Raji (cell line): Measurements from ENCODE around the gene USP7.

Experiments
- POLR2A ChIP-seq: IDR thresholded peaks from 2 replicates; pipeline ENCODE4 v1.6.1; 2011; ENCODE audit warnings: low read depth, low read length, control low read depth; ENCODE audit not compliant: insufficient read depth

The USP7 gene

DNA sequence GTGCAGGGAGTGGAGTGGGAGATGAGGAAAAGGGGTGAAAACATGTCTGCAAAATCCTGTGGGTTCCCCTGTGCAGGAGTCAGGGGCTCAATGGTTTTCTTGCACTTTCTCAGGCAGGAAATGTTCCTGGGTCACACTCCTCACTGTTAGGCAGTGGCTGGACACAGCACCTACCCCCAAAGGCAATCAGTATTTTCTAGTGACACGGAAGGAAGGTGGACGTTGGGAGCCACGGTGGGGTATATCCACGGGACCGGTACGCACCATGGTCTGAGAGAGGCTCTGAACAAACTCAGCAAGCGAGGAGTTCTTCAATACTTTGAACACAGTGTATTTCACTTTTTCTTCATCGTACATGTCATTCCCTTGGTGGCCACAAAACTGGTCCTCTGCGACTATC is 60.7 kb downstream of the USP7 start:
- no peak for TF ChIP-seq POLR2A

DNA sequence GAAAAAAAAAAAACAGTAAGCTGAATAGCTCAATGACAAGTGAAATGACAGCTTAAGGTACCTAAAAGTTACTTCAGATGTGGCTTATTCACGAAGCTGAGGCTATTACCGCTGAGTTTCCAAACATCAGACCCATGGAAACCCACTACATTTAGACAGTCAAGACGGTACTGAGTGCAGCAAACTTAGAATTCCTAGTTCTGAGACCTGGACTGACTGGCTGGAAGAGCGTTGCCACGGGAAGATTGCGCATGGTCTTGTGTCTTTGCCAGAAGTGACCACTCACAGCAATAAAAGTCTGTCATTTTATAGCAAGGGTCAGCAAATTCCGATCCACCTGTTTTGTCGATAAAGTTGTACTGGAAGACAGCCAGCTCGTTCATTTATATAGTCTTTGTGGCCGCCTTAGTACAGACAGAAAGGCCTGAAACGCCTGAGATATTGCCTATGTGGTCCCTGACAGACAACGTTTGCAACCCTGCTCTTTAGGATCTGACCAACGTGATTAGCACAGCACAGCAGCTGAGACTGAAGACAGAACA is 62.3 kb downstream of the USP7 start:
- no peak for TF ChIP-seq POLR2A

DNA sequence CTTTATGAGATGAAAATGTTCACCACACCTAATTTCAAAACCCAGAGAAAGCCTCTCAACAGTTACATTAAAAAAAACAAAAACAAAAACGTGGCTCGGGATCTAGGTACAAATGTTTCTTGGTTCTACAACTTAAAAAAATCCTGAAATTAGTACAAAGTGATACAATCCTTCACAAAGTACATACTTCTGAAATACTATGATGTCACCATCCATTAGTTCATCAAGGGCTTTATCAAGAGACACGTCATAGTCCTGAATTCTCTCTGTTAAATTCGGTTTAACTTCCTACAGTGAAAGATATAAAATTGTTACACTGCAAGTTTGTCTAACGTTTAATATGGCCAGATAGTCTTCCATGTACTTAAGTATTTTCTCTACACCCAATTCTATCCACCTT is 63.4 kb downstream of the USP7 start:
- no peak for TF ChIP-seq POLR2A

DNA sequence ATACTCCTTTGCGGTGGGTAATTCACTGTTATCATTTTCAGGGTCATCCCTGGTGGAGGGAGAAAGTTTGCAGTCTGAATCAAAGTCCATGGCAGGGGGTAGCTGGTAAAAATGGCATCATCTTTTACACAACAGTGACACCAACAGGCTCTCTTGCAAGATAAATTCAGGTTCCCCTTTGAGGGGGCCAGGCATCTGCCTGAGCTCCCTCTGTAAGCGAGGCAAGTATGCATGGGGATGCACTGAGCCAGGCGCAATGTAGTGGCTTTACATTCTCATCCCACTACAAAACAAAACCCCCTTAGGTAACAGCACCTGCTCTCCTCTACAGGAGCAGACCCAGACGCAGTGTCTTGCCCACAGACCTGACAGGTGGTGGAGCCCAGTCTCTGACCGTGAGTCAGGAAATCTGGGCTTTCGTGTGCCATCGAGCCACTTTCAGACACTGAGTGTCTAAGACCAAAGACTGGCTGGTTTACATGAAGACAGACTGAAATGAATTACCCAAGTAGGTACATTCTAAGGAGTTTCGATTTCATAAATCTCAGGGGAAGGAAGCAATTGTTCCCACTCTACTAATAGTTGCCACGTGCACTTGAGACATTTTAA is 63.9 kb downstream of the USP7 start:
- TF ChIP-seq POLR2A: no peak

DNA sequence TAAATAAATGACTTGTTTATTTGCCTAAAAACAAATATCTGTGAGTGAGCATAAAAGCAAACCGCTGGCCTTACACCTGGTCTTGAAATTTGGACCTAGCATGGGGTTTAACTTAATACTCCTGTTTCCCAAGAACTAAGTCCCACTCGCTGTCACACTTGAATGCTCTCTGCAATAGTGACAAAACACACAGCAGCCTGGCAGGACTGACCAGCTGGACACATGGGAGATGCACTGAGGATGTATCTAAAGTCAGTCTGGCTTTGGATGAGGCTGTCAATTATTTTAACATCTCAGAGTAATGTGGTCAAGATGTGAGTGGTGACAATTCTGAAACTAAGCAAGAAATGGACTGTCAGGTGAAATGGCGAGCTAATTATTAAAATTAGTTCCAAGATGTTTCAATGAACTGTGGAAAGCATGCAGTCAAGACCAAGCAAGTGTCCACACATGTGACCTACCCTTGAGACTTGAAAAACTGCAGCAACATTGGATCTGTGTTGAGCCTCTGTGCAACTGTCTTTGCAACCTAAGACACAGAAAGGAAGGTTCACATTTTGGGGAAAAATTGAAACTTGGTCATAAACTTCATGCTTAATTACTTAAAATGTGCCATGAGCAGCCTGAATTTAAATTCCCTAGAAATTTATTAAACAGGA is 64.9 kb downstream of the USP7 start:
- TF ChIP-seq POLR2A: no peak

DNA sequence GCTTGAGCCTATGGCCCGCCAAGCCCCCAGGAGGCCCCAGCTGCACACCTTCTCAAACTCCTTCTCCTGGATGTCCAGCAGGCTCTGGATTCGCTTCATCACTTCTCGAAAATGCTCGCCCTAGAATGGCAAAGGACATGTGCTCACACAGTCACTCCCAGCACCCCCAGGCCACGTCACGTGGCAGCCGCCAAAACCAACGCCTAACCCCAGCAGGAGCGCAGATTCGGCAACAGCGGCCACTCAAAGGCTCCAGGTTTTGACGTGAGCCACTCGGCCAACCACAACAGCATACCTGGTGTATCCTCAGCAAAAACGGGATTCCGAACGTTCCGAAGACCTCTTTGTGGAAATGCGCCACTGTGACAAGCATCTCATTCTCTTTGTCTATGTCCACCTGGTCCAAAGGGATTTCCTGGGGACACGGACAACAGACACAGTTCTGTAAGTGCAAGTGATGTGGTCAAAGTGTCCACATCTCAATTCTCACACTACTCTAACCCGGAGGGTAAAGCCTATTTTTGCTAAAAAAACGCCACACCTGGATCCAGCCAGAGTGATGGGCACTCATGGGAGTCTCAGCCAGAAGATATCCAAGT is 68.9 kb downstream of the USP7 start:
- TF ChIP-seq POLR2A: no peak

DNA sequence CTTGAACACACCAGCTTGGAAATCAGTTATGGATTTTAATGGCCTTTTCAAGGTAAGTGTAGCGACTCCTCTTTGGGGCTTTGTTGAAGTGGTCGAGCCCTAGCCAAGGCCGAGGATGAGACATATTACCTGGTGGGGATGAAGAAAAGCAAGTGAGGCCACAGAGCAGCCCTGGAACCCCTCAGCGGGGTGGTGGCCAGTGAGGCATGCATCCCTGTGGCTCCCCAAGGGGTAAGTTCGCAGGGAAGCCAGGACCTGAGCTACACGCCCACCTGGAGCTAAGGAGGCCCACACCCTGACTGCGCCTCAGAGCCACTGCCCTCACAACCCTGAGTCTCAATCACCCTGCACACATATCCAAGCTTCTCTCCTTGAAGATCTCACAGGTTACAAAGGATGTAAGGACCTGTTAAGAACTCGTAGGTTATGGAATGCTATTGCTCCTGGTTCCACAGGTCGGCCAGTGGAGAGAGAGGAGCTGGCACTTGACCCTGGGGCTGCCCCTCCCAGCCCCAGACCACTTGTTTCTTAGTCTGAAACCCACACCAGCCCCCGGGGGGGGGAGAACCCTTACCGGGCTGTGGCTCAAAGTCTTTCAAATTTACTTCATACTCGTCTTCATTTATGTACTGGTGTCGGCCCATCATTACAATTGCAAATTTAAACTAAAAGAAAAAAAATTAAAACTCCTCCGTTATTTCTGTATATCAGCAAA is 69.6 kb downstream of the USP7 start:
- TF ChIP-seq POLR2A: no peak

DNA sequence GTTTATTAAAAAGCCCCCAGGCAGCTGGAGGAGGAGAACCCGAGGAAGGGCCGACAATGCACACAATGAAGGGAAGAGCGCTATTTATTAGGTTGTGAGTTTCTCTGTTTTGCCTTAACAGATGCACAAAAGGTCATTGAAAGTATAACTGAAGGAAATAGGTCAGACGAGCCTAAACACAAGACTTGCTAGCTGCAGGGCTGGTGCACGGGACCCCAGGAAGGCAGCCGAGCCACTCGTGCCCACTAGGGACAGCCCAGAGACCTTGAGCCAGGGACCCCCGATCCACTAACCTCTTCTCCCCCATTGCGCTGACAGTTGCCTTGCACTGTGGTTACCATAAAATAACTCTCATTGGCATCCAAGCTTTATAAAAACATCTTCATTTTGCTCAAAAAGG is 70.3 kb downstream of the USP7 start:
- no peak for TF ChIP-seq POLR2A

DNA sequence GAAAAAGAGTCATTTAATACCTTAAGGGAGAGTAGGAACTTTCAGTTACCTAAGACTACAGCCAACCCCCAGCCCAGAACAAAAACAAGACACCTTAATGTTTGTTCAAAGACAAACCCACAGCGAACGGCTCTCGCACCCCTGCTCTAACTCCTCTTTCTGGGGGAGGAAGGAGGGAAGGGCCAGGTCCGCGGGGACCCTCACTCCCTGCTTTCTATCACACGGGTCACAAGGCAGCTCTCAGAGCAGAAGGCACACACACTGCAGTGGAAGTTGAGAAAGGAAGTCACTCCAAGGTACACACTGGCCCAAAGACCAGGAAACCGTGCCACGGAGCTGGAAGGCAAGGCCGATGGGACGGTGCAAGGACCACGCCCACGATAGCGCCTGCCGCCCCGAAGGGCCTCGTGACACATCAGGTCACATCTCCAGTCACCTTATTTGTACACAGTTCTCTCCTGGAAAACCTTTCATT is 71.6 kb downstream of the USP7 start:
- no peak for TF ChIP-seq POLR2A

DNA sequence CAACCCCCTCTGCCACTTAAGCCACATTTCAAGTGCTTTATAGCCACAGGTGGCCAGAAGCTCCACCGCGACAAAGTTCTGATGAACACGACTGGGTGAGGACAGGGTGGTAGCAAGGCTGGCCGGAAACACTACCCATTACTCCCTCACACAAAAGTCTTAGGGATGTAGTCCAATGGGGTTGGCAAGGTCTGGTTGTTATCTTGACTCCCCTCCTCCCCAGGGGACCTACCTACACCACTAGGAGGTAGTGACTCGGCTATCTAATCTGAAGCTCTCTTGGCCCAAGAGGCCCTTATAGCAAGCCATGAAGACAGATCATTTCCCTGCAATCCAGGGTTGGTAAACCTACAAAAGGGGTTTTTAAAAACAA is 73.2 kb downstream of the USP7 start:
- TF ChIP-seq POLR2A: no peak

DNA sequence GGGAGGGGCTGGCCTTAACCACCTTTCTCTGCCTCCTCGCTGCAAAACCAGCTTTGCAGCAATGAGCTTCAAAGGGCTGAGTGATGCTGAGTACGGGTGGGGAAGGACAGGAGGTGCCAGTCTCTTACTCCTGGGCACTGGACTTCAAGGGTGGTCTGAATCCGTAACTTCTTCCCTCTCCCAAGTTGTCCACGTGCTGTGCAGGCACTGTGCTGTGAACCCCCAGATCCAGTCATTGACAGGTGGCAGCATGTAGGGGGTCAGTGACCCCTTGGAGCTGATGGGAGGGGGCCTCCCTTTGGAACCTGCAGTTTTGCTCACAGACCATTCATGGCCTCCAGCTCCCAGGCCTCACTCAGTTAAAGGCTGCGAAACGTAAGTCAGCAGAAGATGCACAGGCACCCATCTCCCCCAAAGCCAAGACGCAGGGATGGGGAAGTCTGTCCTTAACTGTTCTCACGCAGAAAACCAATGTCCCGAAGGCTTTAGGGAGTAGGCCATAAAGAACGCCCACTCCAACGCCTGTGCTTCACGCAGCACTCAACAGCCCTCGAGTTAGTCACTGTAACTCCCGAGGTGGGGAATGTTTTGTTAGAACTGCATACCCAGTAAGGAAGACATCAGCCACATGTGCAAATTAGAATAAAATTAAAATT is 73.7 kb downstream of the USP7 start:
- no peak for TF ChIP-seq POLR2A

DNA sequence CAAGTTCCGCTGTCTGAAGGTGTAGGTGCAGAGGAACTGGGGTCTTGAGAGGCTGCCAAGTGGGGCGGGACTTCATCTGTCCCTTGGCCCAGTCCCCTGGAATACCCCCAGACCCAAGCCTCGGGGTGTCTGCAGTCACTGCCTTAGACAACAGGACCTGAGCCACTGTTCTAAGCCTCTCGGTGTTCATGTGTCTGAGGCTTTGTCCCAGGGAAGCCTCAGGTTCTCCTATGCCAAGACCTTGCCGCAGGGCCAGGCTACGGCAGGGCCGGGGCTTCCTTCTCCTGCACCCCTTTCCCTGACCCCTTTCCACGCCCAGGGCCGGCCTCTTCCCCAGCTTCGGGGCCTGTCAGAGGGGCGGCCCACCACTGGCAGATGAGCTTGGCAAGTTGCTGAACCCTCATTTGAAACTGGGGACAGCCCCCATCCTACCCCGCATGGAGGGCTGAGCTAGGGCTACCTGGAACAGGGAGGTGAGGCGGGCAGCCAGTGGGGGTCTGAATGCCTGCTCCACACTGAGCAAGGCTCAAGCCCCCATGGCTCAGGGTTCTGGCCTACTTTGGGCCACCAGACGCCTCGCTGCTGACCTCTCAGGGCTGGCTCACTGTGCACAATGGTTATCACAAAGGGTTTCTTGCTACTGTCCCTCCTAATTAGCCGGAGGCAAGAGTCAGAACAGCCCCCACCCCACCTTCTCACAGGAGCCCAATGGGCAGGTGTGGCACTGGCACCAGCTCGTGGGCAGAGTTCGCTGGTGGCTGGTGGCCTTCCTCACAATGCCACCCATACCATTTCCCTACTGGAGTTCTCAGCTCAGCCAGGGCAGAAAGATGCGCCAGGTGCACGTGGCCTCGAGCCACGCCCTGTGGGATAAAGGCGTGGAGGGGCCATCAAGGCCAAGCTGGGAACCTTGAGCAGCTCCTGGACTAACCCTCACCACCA is 74.5 kb downstream of the USP7 start:
- TF ChIP-seq POLR2A: no peak

DNA sequence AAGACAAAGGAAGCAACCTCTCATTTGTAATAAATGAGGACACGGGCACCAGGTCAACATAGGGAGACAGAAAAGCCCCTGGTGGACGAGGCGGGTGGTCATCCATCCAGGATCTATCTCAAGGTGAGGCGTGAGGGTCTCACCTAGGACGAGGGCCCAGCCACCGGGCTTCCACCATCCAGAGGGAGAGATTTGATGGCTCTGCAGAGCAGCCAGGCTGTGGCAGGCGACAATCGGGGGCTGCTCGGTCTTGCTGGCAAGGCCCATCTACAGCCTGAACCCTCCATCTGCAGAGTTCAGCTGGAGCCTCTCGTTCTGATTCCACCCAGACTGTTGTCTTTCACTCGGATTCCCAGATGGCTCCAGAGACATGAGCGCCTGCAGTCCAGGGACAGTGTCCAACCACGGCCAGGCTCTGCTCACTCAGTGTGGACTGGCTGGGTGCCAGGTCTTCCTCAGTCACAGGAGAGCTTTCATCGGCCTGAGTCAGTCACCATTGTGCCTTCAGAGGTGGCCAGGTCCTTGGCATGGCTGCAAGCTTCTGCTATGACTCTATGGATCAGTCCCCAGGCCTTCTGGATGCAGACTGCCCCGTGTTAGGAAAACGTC is 75.7 kb downstream of the USP7 start:
- no peak for TF ChIP-seq POLR2A

DNA sequence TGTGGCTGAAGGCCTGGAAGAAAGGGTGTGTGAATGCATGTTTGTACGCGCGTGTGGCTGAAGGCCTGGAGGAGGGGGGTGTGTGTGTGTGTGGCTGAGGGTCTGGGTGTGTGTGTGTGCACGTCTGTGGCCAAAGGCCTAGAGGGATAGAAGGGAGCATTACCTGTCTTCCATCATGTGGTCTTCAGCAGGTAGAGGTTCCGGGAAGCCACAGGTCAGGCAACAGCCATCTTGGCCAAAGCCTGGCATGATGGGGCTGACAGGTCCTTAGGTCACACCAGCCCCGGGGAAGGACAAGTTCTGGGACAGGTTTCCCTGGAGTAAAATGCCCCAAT is 76.3 kb downstream of the USP7 start:
- no peak for TF ChIP-seq POLR2A
